Spleen (tissue), 7 donors: Measurements from ENCODE around the gene DEK.

Source experiments
- POLR2A ChIP-seq, 3 donors: fragments of 450-650 bp; IDR thresholded peaks; one replicate each; pipeline ENCODE4 v1.5.1; 2017; ENCODE audit warnings: antibody characterized with exemption in 3 of 3, mild to moderate bottlenecking in 1 of 3
- POLR2AphosphoS5 ChIP-seq, 3 donors: sonication (generic); formaldehyde crosslinking; IDR thresholded peaks; one replicate each; pipeline ENCODE4 v1.5.1; 2017; ENCODE audit warnings: antibody characterized with exemption in 3 of 3
- TF ChIP-seq, protein P1 (sequence below), 11 experiments: fragments of 200-600 bp in 7 of 11; fragments of 450-650 bp in 4 of 11; sonication (generic) in 4 of 11; IDR thresholded peaks in 8 of 11; conservative IDR thresholded peaks in 3 of 11; 1 replicate in 7 of 11; 2 replicates in 4 of 11; pipeline versions ENCODE4 v1.4.0 to v1.8.0; 2016 to 2021; ENCODE audit warnings: antibody characterized with exemption in 11 of 11, inconsistent platforms in 4 of 11, mild to moderate bottlenecking in 1 of 11
- donor health status: DM: no; HTN: no; CAD: no; lungs with moderate emphysema.
- donor health status: DM: no; HTN: no; CAD: no.
- donor health status: DM: no; HTN: no; CAD: no.

DNA sequence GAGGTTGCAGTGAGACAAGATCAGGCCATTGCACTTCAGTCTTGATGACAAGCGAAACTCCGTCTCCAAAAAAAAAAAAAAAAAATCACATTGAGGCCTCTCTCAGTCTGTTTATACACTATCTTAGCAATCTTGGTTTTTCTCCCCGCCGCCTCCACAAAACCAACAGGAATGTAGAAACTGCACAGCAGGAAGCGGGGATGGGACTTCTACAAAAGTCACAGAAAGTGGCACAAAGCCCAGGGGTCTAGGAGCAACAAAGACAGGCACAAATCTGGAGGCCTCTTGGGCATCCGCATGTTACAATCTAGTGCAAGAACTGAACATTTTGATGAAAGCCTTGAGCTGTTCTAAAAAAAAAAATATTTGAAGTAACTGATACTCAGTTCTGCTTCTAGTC is 60.5 kb downstream of the DEK start:
- TF ChIP-seq, protein P1, sequence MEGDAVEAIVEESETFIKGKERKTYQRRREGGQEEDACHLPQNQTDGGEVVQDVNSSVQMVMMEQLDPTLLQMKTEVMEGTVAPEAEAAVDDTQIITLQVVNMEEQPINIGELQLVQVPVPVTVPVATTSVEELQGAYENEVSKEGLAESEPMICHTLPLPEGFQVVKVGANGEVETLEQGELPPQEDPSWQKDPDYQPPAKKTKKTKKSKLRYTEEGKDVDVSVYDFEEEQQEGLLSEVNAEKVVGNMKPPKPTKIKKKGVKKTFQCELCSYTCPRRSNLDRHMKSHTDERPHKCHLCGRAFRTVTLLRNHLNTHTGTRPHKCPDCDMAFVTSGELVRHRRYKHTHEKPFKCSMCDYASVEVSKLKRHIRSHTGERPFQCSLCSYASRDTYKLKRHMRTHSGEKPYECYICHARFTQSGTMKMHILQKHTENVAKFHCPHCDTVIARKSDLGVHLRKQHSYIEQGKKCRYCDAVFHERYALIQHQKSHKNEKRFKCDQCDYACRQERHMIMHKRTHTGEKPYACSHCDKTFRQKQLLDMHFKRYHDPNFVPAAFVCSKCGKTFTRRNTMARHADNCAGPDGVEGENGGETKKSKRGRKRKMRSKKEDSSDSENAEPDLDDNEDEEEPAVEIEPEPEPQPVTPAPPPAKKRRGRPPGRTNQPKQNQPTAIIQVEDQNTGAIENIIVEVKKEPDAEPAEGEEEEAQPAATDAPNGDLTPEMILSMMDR (IDR thresholded peaks at IDR 0.05 in 8 of 11, conservative IDR thresholded peaks at IDR 0.05 in 3 of 11) = no peak
- TF ChIP-seq POLR2A (IDR thresholded peaks at IDR 0.05) = no peak
- no peak for TF ChIP-seq POLR2AphosphoS5 (IDR thresholded peaks at IDR 0.05)
